PC-9 (cell line): ENCODE measurements around the gene ULK3. TPM values are rescaled to one million over a fixed set of nuclear protein-coding genes. Genes with fewer than 3 reads are reported as not detected.

Experiments used
- BruUV-seq: library from RNA; stranded (reverse); fragments of 400-500 nt; replicated peaks from 2 replicates; lab custom pipeline; 2021; lab: Mats Ljungman, UMichigan
- CTCF ChIA-PET: fragments of 300-600 bp; sonication (Branson Sonifier 250); formaldehyde crosslinking; loops from one replicate; lab custom pipeline; 2022; ENCODE audit warnings: antibody characterized with exemption; lab: Charles Lee
- POLR2A ChIA-PET: fragments of 300-600 bp; sonication (Branson Sonifier 250); formaldehyde crosslinking; loops from one replicate; lab custom pipeline; 2022; ENCODE audit warnings: antibody characterized with exemption; ENCODE audit not compliant: unreplicated experiment; lab: Charles Lee
- DNase-seq, 2 experiments: peaks; one replicate each; pipeline versions ENCODE4 v3.0.0 to v3.0.0-alpha.2; 2015 to 2022; ENCODE audit warnings: mixed read lengths in 1 of 2
- H2AFZ ChIP-seq: fragments of 200-600 bp; sonication (generic); 2 replicates; pipeline ENCODE4 v1.8.1; 2017; ENCODE audit warnings: antibody characterized with exemption
- H3F3A ChIP-seq: fragments of 200-600 bp; sonication (generic); 2 replicates; pipeline ENCODE4 v1.8.1; 2017; ENCODE audit warnings: antibody characterized with exemption, mild to moderate bottlenecking, low read depth; ENCODE audit not compliant: insufficient read depth
- H3K27ac ChIP-seq: fragments of 200-600 bp; sonication (generic); 2 replicates; pipeline ENCODE4 v1.6.1; 2016; ENCODE audit warnings: mixed run types
- H3K27me3 ChIP-seq: fragments of 200-600 bp; sonication (generic); 2 replicates; pipeline ENCODE4 v1.6.1; 2016; ENCODE audit warnings: low read depth, mixed run types; ENCODE audit not compliant: insufficient read depth
- H3K36me3 ChIP-seq: fragments of 200-600 bp; sonication (generic); 2 replicates; pipeline ENCODE4 v1.6.1; 2016; ENCODE audit warnings: low read depth, mixed run types
- H3K4me1 ChIP-seq: fragments of 200-600 bp; sonication (generic); replicated peaks from 2 replicates; pipeline ENCODE4 v1.6.1; 2016; ENCODE audit warnings: mixed run types; ENCODE audit not compliant: insufficient read depth
- H3K4me2 ChIP-seq: fragments of 200-600 bp; sonication (generic); 2 replicates; pipeline ENCODE4 v1.6.1; 2017; ENCODE audit warnings: mixed run types
- H3K4me3 ChIP-seq: fragments of 200-600 bp; sonication (generic); 2 replicates; pipeline ENCODE4 v1.6.1; 2016; ENCODE audit warnings: mixed run types
- H3K79me2 ChIP-seq: fragments of 200-600 bp; sonication (generic); 2 replicates; pipeline ENCODE4 v1.6.1; 2017; ENCODE audit warnings: low read depth, mixed run types
- H3K9me2 ChIP-seq: fragments of 200-600 bp; sonication (generic); 2 replicates; pipeline ENCODE4 v1.8.1; 2017; ENCODE audit warnings: mild to moderate bottlenecking; ENCODE audit not compliant: insufficient read depth
- H3K9me3 ChIP-seq: fragments of 200-600 bp; sonication (generic); 2 replicates; pipeline ENCODE4 v1.8.1; 2016; ENCODE audit warnings: low read depth; ENCODE audit not compliant: insufficient read depth
- H4K20me1 ChIP-seq: fragments of 200-600 bp; sonication (generic); 2 replicates; pipeline ENCODE4 v1.8.1; 2017; ENCODE audit not compliant: insufficient read depth
- EZH2 ChIP-seq: fragments of 200-600 bp; sonication (generic); IDR thresholded peaks from 2 replicates; pipeline ENCODE4 v1.8.0; 2017; ENCODE audit warnings: antibody characterized with exemption, low read depth
- intact Hi-C: fragments of 100-400 bp; cut with micrococcal nuclease; formaldehyde crosslinking; loops from one replicate; pipeline ENCODE4 v1.10.0; 2022; ENCODE audit not compliant: unreplicated experiment
- total RNA-seq: library from RNA; stranded (reverse); gene quantifications from 2 replicates; pipeline ENCODE4 v1.2.3, GENCODE V29; 2021
- TF ChIP-seq, protein P1 (sequence below): fragments of 200-600 bp; sonication (generic); conservative IDR thresholded peaks from 2 replicates; pipeline ENCODE4 v1.6.1; 2017; ENCODE audit warnings: mixed run types, antibody characterized with exemption, mild to moderate bottlenecking, moderate library complexity

ULK3 gene
- total RNA-seq, 1 experiment from 2014 or later, result 30.2 TPM

DNA sequence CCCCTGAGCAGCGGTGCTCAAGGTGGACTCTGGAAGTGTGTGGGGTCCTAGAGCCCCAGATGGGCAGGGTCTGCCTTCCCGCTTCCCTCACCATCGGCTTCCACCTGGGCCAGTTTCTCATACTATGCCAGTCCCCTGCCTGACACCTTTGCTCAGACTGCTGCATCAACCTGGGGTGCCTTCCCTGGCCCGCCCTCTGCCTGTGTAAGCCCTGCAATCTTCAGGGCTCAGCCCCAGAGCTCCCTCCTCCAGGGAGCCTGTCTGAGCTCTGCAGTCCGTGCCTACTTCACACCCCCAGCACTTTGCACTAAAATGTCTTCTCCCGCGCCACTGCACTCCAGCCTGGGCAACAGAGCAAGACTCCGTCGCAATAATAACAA, 48.0 kb downstream of the ULK3 start:
- TF ChIP-seq EZH2, result no peak
- TF ChIP-seq, protein P1, sequence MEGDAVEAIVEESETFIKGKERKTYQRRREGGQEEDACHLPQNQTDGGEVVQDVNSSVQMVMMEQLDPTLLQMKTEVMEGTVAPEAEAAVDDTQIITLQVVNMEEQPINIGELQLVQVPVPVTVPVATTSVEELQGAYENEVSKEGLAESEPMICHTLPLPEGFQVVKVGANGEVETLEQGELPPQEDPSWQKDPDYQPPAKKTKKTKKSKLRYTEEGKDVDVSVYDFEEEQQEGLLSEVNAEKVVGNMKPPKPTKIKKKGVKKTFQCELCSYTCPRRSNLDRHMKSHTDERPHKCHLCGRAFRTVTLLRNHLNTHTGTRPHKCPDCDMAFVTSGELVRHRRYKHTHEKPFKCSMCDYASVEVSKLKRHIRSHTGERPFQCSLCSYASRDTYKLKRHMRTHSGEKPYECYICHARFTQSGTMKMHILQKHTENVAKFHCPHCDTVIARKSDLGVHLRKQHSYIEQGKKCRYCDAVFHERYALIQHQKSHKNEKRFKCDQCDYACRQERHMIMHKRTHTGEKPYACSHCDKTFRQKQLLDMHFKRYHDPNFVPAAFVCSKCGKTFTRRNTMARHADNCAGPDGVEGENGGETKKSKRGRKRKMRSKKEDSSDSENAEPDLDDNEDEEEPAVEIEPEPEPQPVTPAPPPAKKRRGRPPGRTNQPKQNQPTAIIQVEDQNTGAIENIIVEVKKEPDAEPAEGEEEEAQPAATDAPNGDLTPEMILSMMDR, result no peak
- CTCF ChIA-PET, result no interaction called here
- no peak overlapping the region for H3K4me2 ChIP-seq
- H3K27me3 ChIP-seq, result no peaks in the 10 kb centered on the region
- POLR2A ChIA-PET, result no interaction called here
- peaks cover 29% of the 10 kb centered on the region for H4K20me1 ChIP-seq
- H3F3A ChIP-seq, result no peaks in the 10 kb centered on the region
- 0 out of 2 replicates have a peak, but pooled peaks cover 6% of the 10 kb centered on the region for H3K36me3 ChIP-seq
- no peaks in the 10 kb centered on the region for H3K9me2 ChIP-seq
- no peak overlapping the region for H3K27ac ChIP-seq
- no peak for DNase-seq
- 0 out of 2 replicates have a peak, but pooled peaks cover 4% of the 10 kb centered on the region for H3K4me1 ChIP-seq
- no peaks in the 10 kb centered on the region for H3K9me3 ChIP-seq
- peaks cover 16% of the 10 kb centered on the region for H3K79me2 ChIP-seq
- no TSS peak for BruUV-seq
- H3K4me3 ChIP-seq, result no peak overlapping the region
- no peak overlapping the region for H2AFZ ChIP-seq
- intact Hi-C loops, result no loop called here

DNA sequence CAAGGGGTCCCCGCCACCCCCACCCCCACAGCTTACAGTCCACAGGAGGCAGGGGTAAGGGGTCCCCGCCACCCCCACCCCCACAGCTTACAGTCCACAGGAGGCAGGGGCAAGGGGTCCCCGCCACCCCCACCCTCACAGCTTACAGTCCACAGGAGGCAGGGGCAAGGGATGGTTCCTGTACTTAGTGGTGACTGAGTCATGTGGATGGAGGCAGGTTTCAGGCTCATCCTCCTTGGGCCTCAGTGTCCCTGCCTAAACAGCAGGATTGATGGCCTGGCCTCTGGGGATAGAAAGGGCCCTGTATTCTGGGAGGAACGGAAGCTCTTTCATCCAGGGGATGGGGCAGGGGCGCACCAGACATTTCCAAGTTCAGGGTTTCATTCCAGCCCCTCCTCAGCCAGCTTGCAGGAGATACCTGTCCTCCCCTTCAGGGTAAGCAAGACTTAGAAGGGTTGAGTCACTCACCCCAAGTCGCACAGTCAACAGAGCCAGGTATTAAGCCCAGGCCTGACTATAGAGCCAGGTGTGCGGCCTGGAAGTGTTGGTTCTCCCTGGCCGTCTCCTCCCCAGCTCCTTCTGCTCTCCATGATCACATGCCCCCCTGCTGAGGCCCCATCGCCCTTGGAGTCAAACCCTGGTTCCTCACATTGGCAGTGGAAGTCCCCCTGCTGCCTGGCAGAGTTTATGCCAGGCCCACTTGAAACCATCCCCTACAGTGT, 48.5 kb downstream of the ULK3 start:
- CTCF ChIA-PET, result no interaction called here
- H4K20me1 ChIP-seq, result peaks cover 29% of the 10 kb centered on the region
- BruUV-seq, result no TSS peak

DNA sequence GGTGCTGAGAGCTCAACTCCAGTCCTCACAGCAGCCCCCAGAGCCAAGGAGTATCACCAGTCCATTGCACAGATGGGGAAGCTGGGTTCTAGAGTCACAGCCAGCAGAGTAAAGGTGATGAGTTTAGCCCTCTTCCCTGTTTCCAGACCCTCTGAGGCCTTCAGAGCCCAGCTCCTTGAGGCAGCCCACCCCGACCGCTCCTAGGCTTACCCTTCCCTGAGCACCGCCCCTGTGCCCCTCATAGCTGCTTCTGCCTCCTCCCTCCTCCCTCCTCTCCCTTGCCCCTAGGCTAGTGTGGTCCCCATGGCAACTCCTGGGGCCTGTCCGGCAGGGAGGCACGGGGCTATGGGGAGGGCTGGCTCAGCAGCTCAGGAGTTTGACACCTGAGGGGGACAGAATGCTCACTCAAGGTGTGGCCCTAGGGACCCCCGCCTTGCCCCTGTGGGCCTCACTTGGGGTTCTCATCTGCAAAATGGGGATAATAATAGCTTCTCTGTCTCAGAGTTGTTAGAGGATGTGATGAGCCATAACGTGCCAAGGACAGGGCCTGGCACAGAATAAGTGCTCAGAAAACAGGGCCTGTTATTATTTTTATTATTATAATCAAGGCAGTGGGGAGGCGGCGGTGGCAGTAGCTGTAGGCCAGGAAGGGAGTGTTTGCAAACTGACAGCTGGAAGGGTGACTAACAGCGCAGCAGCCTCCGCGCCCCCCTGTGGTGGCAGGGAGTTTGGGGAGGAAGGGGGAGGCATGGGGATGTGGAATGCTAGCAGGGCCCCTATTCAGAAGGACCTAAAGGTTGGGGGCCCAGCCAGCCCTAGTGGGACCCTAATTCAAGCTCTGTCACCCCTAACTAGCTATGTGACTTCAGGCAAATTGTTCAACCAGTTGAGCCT, 49.6 kb downstream of the ULK3 start:
- no peak overlapping the region for H3K27ac ChIP-seq
- CTCF ChIA-PET, result interaction anchor here (0.6 to 0.9 kb wide), 2 partner anchors 20 to 101 kb away, joined by 3 to 6 read pairs; no protein-coding TSS in a partner anchor
- H3K27me3 ChIP-seq, result no peaks in the 10 kb centered on the region
- intact Hi-C loops, result no loop called here
- no peak overlapping the region for H3K4me2 ChIP-seq
- no TSS peak for BruUV-seq
- DNase-seq, result no peak
- H3K4me3 ChIP-seq, result no peak overlapping the region
- peaks cover 6% of the 10 kb centered on the region; the same call in 1 of the 2 replicates for H3K36me3 ChIP-seq
- no peaks in the 10 kb centered on the region for H3K9me2 ChIP-seq
- peaks cover 20% of the 10 kb centered on the region for H3K79me2 ChIP-seq
- no peak for TF ChIP-seq EZH2
- TF ChIP-seq, protein P1, result no peak
- peaks cover 36% of the 10 kb centered on the region for H4K20me1 ChIP-seq
- POLR2A ChIA-PET, result no interaction called here
- peaks cover 14% of the 10 kb centered on the region for H3K4me1 ChIP-seq
- no peaks in the 10 kb centered on the region for H3K9me3 ChIP-seq
- H3F3A ChIP-seq, result no peaks in the 10 kb centered on the region
- no peak overlapping the region for H2AFZ ChIP-seq

More for the DNA sequence above, 48.5 kb downstream of the ULK3 start:
- TF ChIP-seq EZH2, result no peak
- TF ChIP-seq, protein P1, result no peak
- H3K36me3 ChIP-seq, result peaks cover 6% of the 10 kb centered on the region; the same call in 1 of the 2 replicates
- peaks cover 20% of the 10 kb centered on the region for H3K79me2 ChIP-seq
- no peak for DNase-seq
- peaks cover 4% of the 10 kb centered on the region; the same call in 1 of the 2 replicates for H3K4me1 ChIP-seq
- no peak overlapping the region for H3K4me3 ChIP-seq
- no peaks in the 10 kb centered on the region for H3F3A ChIP-seq
- POLR2A ChIA-PET, result no interaction called here
- intact Hi-C loops, result no loop called here
- no peak overlapping the region for H2AFZ ChIP-seq
- H3K27ac ChIP-seq, result no peak overlapping the region
- H3K9me3 ChIP-seq, result no peaks in the 10 kb centered on the region
- no peak overlapping the region for H3K4me2 ChIP-seq
- H3K9me2 ChIP-seq, result no peaks in the 10 kb centered on the region
- no peaks in the 10 kb centered on the region for H3K27me3 ChIP-seq
